Suprapubic skin (tissue), 4 donors: ENCODE data around the gene FILIP1L.

ENCODE experiments used
- EP300 ChIP-seq: sonication (generic); formaldehyde crosslinking; IDR thresholded peaks from one replicate; pipeline ENCODE4 v1.6.1; 2017; ENCODE audit warnings: antibody characterized with exemption
- POLR2A ChIP-seq, 2 donors: fragments of 450-650 bp; IDR thresholded peaks; one replicate each; pipeline ENCODE4 v1.6.1; 2017; ENCODE audit warnings: antibody characterized with exemption in 2 of 2, mild to moderate bottlenecking in 2 of 2, moderate library complexity in 2 of 2
- POLR2AphosphoS5 ChIP-seq, 3 donors: sonication (generic); formaldehyde crosslinking; IDR thresholded peaks; one replicate each; pipeline ENCODE4 v1.6.1; 2017; ENCODE audit warnings: antibody characterized with exemption in 3 of 3
- TF ChIP-seq, protein P1 (sequence below), 2 donors: fragments of 200-600 bp in 1 of 2; fragments of 450-650 bp in 1 of 2; sonication (generic) in 1 of 2; IDR thresholded peaks; one replicate each; pipeline ENCODE4 v1.5.1; 2016 to 2019; ENCODE audit warnings: antibody characterized with exemption in 2 of 2, mild to moderate bottlenecking in 1 of 2, moderate library complexity in 1 of 2

DNA sequence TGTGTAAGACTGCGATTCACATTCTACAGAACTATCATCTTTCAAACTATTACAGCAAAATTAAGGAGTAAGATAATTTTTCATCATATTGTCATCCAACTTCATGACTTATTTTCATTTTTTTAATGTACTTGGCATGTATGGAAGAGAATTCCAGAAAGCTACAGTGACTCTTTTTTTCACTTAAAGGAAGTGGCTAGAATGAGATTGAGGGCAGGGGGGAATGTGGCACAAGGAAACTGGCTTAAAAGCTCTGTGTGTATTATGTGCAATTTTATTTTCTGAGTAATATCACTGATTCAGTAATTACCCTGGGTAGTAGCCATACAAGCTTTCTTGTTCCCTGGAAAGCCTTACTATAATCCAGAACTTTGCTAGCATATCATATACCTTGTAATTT is 94.6 kb downstream of the FILIP1L start:
- TF ChIP-seq POLR2A (IDR thresholded peaks at IDR 0.05) (no peak), EP300 (no peak), POLR2AphosphoS5 (IDR thresholded peaks at IDR 0.05) (no peak)
- TF ChIP-seq, protein P1, sequence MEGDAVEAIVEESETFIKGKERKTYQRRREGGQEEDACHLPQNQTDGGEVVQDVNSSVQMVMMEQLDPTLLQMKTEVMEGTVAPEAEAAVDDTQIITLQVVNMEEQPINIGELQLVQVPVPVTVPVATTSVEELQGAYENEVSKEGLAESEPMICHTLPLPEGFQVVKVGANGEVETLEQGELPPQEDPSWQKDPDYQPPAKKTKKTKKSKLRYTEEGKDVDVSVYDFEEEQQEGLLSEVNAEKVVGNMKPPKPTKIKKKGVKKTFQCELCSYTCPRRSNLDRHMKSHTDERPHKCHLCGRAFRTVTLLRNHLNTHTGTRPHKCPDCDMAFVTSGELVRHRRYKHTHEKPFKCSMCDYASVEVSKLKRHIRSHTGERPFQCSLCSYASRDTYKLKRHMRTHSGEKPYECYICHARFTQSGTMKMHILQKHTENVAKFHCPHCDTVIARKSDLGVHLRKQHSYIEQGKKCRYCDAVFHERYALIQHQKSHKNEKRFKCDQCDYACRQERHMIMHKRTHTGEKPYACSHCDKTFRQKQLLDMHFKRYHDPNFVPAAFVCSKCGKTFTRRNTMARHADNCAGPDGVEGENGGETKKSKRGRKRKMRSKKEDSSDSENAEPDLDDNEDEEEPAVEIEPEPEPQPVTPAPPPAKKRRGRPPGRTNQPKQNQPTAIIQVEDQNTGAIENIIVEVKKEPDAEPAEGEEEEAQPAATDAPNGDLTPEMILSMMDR (IDR thresholded peaks at IDR 0.05) = no peak
